Endothelial cell of umbilical vein (primary cell): Measurements from ENCODE around the gene GADD45GIP1. TPM values are rescaled to one million over a fixed set of nuclear protein-coding genes. Genes with fewer than 3 reads are reported as not detected.
A peak's percentile ranks its signal among the peaks of the same experiment; 100 is the strongest.

Experiments
- BruUV-seq: library from RNA; stranded (reverse); fragments of 400-500 nt; replicated peaks from 2 replicates; lab custom pipeline; 2021; lab: Mats Ljungman, UMichigan
- CTCF ChIA-PET: fragments of 300-600, 350-600 bp; sonication (Branson Sonifier 250); formaldehyde crosslinking; loops from one replicate; lab custom pipeline; 2021; ENCODE audit warnings: antibody characterized with exemption, inconsistent platforms; lab: Charles Lee
- POLR2A ChIA-PET: fragments of 300-600, 350-600 bp; sonication (Branson Sonifier 250); formaldehyde crosslinking; loops from one replicate; lab custom pipeline; 2021; ENCODE audit warnings: antibody characterized with exemption, inconsistent platforms; lab: Charles Lee
- DNase-seq: peaks from one replicate; pipeline ENCODE4 v3.0.0-alpha.2; 2011; ENCODE audit warnings: low read depth, low spot score
- FAIRE-seq: peaks from 2 replicates; lab custom pipeline; 2011; peaks lifted over from hg19 to GRCh38; lab: Jason Lieb, UNC
- H2AFZ ChIP-seq: 2 replicates; pipeline ENCODE4 v1.6.0; 2012; ENCODE audit warnings: low read depth, low read length, control low read depth, inconsistent platforms
- H3K27ac ChIP-seq: 2 replicates; pipeline ENCODE4 v1.5.1; 2011; ENCODE audit warnings: low read depth, mild to moderate bottlenecking, control low read depth, low read length, moderate library complexity; ENCODE audit not compliant: insufficient read depth
- H3K27me3 ChIP-seq, 2 experiments: 2 replicates each; pipeline versions ENCODE4 v1.6.0 to v1.6.1; 2011; ENCODE audit warnings: low read length in 2 of 2, mixed read lengths in 1 of 2; ENCODE audit not compliant: control insufficient read depth in 2 of 2, insufficient read depth in 2 of 2
- H3K36me3 ChIP-seq, 2 experiments: 2 replicates in 1 of 2; 3 replicates in 1 of 2; pipeline ENCODE4 v1.5.1; 2011; ENCODE audit warnings: low read length in 2 of 2, mild to moderate bottlenecking in 1 of 2, moderate library complexity in 1 of 2; ENCODE audit not compliant: control insufficient read depth in 2 of 2, insufficient read depth in 2 of 2; ENCODE audit errors: extremely low read depth in 1 of 2
- H3K4me1 ChIP-seq: 3 replicates; pipeline ENCODE4 v1.5.1; 2011; ENCODE audit warnings: mild to moderate bottlenecking, low read length; ENCODE audit not compliant: control insufficient read depth, insufficient read depth; ENCODE audit errors: extremely low read depth
- H3K4me2 ChIP-seq: 2 replicates; pipeline ENCODE4 v1.6.1; 2011; ENCODE audit warnings: low read length, control low read depth, mixed read lengths; ENCODE audit not compliant: insufficient read depth
- H3K4me3 ChIP-seq, 3 experiments: fragments of 200-600 bp in 1 of 3; sonication (generic), shearing (Covaris generic) in 1 of 3; replicated peaks in 1 of 3; 2 replicates each; pipeline ENCODE4 v1.5.1; 2011 to 2016; ENCODE audit warnings: control low read depth in 3 of 3, low read length in 3 of 3, mild to moderate bottlenecking in 2 of 3, inconsistent platforms in 1 of 3, low read depth in 1 of 3, moderate library complexity in 1 of 3; ENCODE audit not compliant: insufficient read depth in 1 of 3
- H3K79me2 ChIP-seq: 2 replicates; pipeline ENCODE4 v1.6.0; 2012; ENCODE audit warnings: low read length, inconsistent platforms; ENCODE audit not compliant: control insufficient read depth, insufficient read depth
- H3K9ac ChIP-seq: replicated peaks from 2 replicates; pipeline ENCODE3; 2011; ENCODE audit warnings: low read length, control low read depth; ENCODE audit not compliant: insufficient read depth; ENCODE audit errors: extremely low read depth
- H3K9me1 ChIP-seq: replicated peaks from 3 replicates; pipeline ENCODE4 v1.6.0; 2011; ENCODE audit warnings: mild to moderate bottlenecking, low read length; ENCODE audit not compliant: control insufficient read depth, insufficient read depth; ENCODE audit errors: extremely low read depth
- H3K9me3 ChIP-seq: replicated peaks from 2 replicates; pipeline ENCODE4 v1.5.1; 2012; ENCODE audit warnings: low read length, inconsistent platforms; ENCODE audit not compliant: control insufficient read depth, insufficient read depth
- H4K20me1 ChIP-seq: replicated peaks from 2 replicates; pipeline ENCODE3; 2011; ENCODE audit warnings: mild to moderate bottlenecking, low read length; ENCODE audit not compliant: control insufficient read depth, insufficient read depth; ENCODE audit errors: extremely low read depth
- EZH2 ChIP-seq: IDR thresholded peaks from 2 replicates; pipeline ENCODE4 v1.6.1; 2012; ENCODE audit warnings: borderline replicate concordance, low read depth, mild to moderate bottlenecking, moderate library complexity, low read length, inconsistent platforms; ENCODE audit not compliant: severe bottlenecking
- FOS ChIP-seq: IDR thresholded peaks from 2 replicates; pipeline ENCODE4 v1.6.1; 2011; ENCODE audit warnings: mild to moderate bottlenecking, low read length, moderate library complexity, borderline replicate concordance; ENCODE audit not compliant: insufficient read depth
- GATA2 ChIP-seq: IDR thresholded peaks from 2 replicates; pipeline ENCODE4 v1.7.0; 2011; ENCODE audit warnings: low read depth, mild to moderate bottlenecking, moderate library complexity, mixed read lengths, low read length; ENCODE audit not compliant: insufficient read length, insufficient read depth
- JUN ChIP-seq: IDR thresholded peaks from 2 replicates; pipeline ENCODE4 v1.6.1; 2011; ENCODE audit warnings: borderline replicate concordance, low read depth; ENCODE audit not compliant: insufficient read length, insufficient read depth
- MAX ChIP-seq: IDR thresholded peaks from 2 replicates; pipeline ENCODE4 v1.6.1; 2011; ENCODE audit not compliant: insufficient read depth, insufficient read length
- MYC ChIP-seq: IDR thresholded peaks from one replicate; pipeline ENCODE4 v1.6.1; 2011; ENCODE audit warnings: mild to moderate bottlenecking, low read depth, low read length
- POLR2A ChIP-seq: IDR thresholded peaks from 2 replicates; pipeline ENCODE4 v1.6.1; 2012; ENCODE audit warnings: low read depth, mild to moderate bottlenecking, control low read depth, low read length
- POLR2AphosphoS5 ChIP-seq: IDR thresholded peaks from 2 replicates; pipeline ENCODE4 v1.6.1; 2012; ENCODE audit warnings: low read depth, mild to moderate bottlenecking, control low read depth, low read length, moderate library complexity; ENCODE audit not compliant: insufficient read depth
- dilution Hi-C: fragments of 300-500 bp; cut with MboI; formaldehyde crosslinking; loops from one replicate; pipeline ENCODE4 v1.15.0; 2019; ENCODE audit warnings: low sequenced_read_pairs; ENCODE audit not compliant: extremely low pct_ligation_motif_present
- intact Hi-C: fragments of 100-400 bp; cut with micrococcal nuclease; formaldehyde crosslinking; loops from one replicate; pipeline ENCODE4 v1.10.0; 2022
- polyA plus RNA-seq, 4 experiments: library from polyadenylated mRNA; depleted of rRNA in 3 of 4; stranded (reverse) in 3 of 4; unstranded in 1 of 4; fragments of >200 nt; gene quantifications; 2 replicates each; pipeline versions ENCODE4 v1.2.1 to v1.2.3, GENCODE V29; 2011 to 2012; ENCODE audit warnings: missing spikeins in 1 of 4
- total RNA-seq: library from RNA; stranded (reverse); gene quantifications from 2 replicates; pipeline ENCODE4 v1.2.3, GENCODE V29; 2021
- TF ChIP-seq, protein P1 (sequence below), 2 donors: IDR thresholded peaks; 1 replicate in 1 of 2; 2 replicates in 1 of 2; pipeline ENCODE4 v1.5.1; 2011; ENCODE audit warnings: low read length in 2 of 2, mild to moderate bottlenecking in 2 of 2, moderate library complexity in 2 of 2, control low read depth in 1 of 2, inconsistent platforms in 1 of 2, low read depth in 1 of 2; ENCODE audit not compliant: insufficient read depth in 1 of 2; ENCODE audit errors: extremely low read depth in 1 of 2

The GADD45GIP1 gene
- total and polyA plus RNA-seq, 2 donors (not counting 3 experiments of a cell fraction or from before 2014, with no cell fraction given), result 32.8 to 38.3 TPM

GRCh38 chr19:12924621-12925310, 32.3 kb downstream of the GADD45GIP1 start:
- Histone ChIP-seq H3K27me3 (no peaks in the 10 kb centered on the region), H3K4me1 (no peaks in the 10 kb centered on the region), H2AFZ (no peak overlapping the region), H3K9me1 (no peaks in the 10 kb centered on the region), H3K79me2 (no peaks in the 10 kb centered on the region), H3K27ac (no peak overlapping the region), H4K20me1 (no peaks in the 10 kb centered on the region), H3K4me2 (no peak overlapping the region), H3K9ac (no peak overlapping the region), H3K36me3 (peaks cover 18 to 43% of the 10 kb centered on the region in 2 experiments), H3K9me3 (no peaks in the 10 kb centered on the region), H3K4me3 (no peak overlapping the region)
- ChIA-PET CTCF (no interaction called here), POLR2A (no interaction called here)
- intact Hi-C loops, result no loop called here
- no peak for TF ChIP-seq EZH2
- DNase-seq, result no peak
- FAIRE-seq, result no peak
- dilution Hi-C loops, result no loop called here
- BruUV-seq, result TSS peak; percentile 3

- H3K9me1 ChIP-seq, result no peaks in the 10 kb centered on the region
- dilution Hi-C loops, result no loop called here
- no peak overlapping the region for H3K27ac ChIP-seq
- POLR2A ChIA-PET, result no interaction called here
- FAIRE-seq (no peak), DNase-seq (no peak)
- H3K79me2 ChIP-seq, result no peaks in the 10 kb centered on the region
- no peak for TF ChIP-seq EZH2
- no peak for TF ChIP-seq POLR2AphosphoS5
- no peak for TF ChIP-seq POLR2A
- no peak for TF ChIP-seq GATA2
- no peak for TF ChIP-seq MYC
- TF ChIP-seq, protein P1, sequence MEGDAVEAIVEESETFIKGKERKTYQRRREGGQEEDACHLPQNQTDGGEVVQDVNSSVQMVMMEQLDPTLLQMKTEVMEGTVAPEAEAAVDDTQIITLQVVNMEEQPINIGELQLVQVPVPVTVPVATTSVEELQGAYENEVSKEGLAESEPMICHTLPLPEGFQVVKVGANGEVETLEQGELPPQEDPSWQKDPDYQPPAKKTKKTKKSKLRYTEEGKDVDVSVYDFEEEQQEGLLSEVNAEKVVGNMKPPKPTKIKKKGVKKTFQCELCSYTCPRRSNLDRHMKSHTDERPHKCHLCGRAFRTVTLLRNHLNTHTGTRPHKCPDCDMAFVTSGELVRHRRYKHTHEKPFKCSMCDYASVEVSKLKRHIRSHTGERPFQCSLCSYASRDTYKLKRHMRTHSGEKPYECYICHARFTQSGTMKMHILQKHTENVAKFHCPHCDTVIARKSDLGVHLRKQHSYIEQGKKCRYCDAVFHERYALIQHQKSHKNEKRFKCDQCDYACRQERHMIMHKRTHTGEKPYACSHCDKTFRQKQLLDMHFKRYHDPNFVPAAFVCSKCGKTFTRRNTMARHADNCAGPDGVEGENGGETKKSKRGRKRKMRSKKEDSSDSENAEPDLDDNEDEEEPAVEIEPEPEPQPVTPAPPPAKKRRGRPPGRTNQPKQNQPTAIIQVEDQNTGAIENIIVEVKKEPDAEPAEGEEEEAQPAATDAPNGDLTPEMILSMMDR (IDR thresholded peaks at IDR 0.05; ENCODE audit: extremely low read depth in 1 of 2, insufficient read depth in 1 of 2, low read depth in 1 of 2, low read length in 2 of 2), result no peak
- no peak for TF ChIP-seq JUN
- TF ChIP-seq MAX, result no peak
- no peak for TF ChIP-seq FOS
- BruUV-seq, result no TSS peak
- H4K20me1 ChIP-seq, result no peaks in the 10 kb centered on the region
- H3K4me2 ChIP-seq, result no peak overlapping the region
- CTCF ChIA-PET, result no interaction called here
- no peaks in the 10 kb centered on the region for H3K27me3 ChIP-seq
- intact Hi-C loops, result no loop called here
- H3K36me3 ChIP-seq, result peaks cover 16 to 33% of the 10 kb centered on the region in 2 experiments
- H3K9ac ChIP-seq, result no peak overlapping the region
- no peak overlapping the region for H3K4me3 ChIP-seq
- H3K4me1 ChIP-seq, result no peaks in the 10 kb centered on the region
- H2AFZ ChIP-seq, result no peak overlapping the region
- H3K9me3 ChIP-seq, result no peaks in the 10 kb centered on the region
These were observed 34.1 kb downstream of the GADD45GIP1 start for GRCh38 chr19:12922959-12923358.
